CD4-positive, alpha-beta T cell treated with Interleukin-12 subunit alpha and Interleukin-12 subunit beta, for 1 hour (primary cell): Measurements from ENCODE around the gene KRT84.
"Not testable (repeated sequence)": the region's sequence is repeated elsewhere in the genome, so short reads cannot be mapped to it uniquely, and the experiment has no call there.

Source experiments
- DNase-seq: peaks from one replicate; pipeline ENCODE4 v3.0.0-alpha.2; 2020

KRT84 gene

GRCh38 chr12:52410589-52411248 is 25.3 kb upstream of the KRT84 start:
- DNase-seq = not testable (repeated sequence)

GRCh38 chr12:52407918-52408317 is 22.5 kb upstream of the KRT84 start:
- no peak for DNase-seq

- no peak for DNase-seq
These were observed 20.5 kb upstream of the KRT84 start, which contains the start of gene KRT82 for GRCh38 chr12:52405922-52406385. Gene KRT82, minus strand, starts transcription at chr12:52406335. Its CDS starts 58 bp downstream, at chr12:52406277.

GRCh38 chr12:52404951-52405350 is 19.5 kb upstream of the KRT84 start:
- DNase-seq = no peak

GRCh38 chr12:52403561-52403960 is 18.1 kb upstream of the KRT84 start:
- DNase-seq = no peak

- DNase-seq = no peak
These were observed 17.6 kb upstream of the KRT84 start for GRCh38 chr12:52402873-52403540.

GRCh38 chr12:52402377-52402776 is 16.9 kb upstream of the KRT84 start:
- DNase-seq = no peak

GRCh38 chr12:52401926-52402325 is 16.5 kb upstream of the KRT84 start:
- DNase-seq = no peak

GRCh38 chr12:52401526-52401925 is 16.1 kb upstream of the KRT84 start:
- DNase-seq = no peak

- DNase-seq = no peak
These were observed 15.5 kb upstream of the KRT84 start for GRCh38 chr12:52400906-52401305.

GRCh38 chr12:52399756-52400155 is 14.3 kb upstream of the KRT84 start:
- no peak for DNase-seq

GRCh38 chr12:52398176-52398575 is 12.7 kb upstream of the KRT84 start:
- no peak for DNase-seq

GRCh38 chr12:52396656-52397055 is 11.2 kb upstream of the KRT84 start:
- DNase-seq = no peak

GRCh38 chr12:52395761-52396434 is 10.4 kb upstream of the KRT84 start:
- DNase-seq = no peak

- no peak for DNase-seq
These were observed 9.5 kb upstream of the KRT84 start for GRCh38 chr12:52394836-52395405.

- no peak for DNase-seq
These were observed 7.1 kb upstream of the KRT84 start for GRCh38 chr12:52392465-52393007.

- no peak for DNase-seq
These were observed 6.2 kb upstream of the KRT84 start for GRCh38 chr12:52391618-52392002.

GRCh38 chr12:52390739-52391617 is 5.5 kb upstream of the KRT84 start:
- DNase-seq = peak; percentile 17

- no peak for DNase-seq
These were observed 4.1 kb upstream of the KRT84 start for GRCh38 chr12:52389313-52390207.

GRCh38 chr12:52387859-52388258 is 2.4 kb upstream of the KRT84 start:
- DNase-seq = no peak

GRCh38 chr12:52383331-52383730 is 2.1 kb downstream of the KRT84 start:
- DNase-seq = no peak
